ENCODE measurements around the gene USH2A.

USH2A gene

DNA sequence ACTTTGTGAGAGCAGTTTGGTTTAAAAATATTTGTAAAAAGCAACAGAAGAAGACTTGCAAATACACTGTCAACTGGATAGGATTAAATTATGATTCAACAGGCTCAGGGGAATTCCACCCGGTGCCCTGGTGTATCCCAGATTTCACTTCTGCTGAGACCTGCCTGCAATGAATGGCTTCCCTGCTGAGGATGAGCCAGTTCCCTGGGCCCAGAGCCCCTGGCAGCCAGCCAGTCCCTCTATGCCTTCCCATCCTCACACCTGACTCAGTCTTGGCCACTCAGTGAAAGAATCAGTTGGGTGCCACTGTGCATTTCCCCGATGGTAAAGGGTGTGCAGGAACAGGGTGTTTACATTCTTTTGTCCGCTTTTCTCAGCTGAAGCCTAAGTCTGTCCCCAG lies 791.8 kb downstream of the USH2A start:
- H3K4me2 ChIP-seq (ENCODE audit: low read depth, low read length, poor library complexity, severe bottlenecking), result no peak overlapping the region
- H3K79me2 ChIP-seq (ENCODE audit: insufficient read depth, low read length), result no peaks in the 10 kb centered on the region
- H2AFZ ChIP-seq (ENCODE audit: low read depth, low read length, severe bottlenecking), result no peak overlapping the region
- H3K9me2 ChIP-seq (replicated peaks; ENCODE audit: insufficient read depth, low read length), result no peaks in the 10 kb centered on the region
- no peaks in the 10 kb centered on the region for H3K27me3 ChIP-seq (ENCODE audit: low read length)
- no peaks in the 10 kb centered on the region for H3K9me3 ChIP-seq (ENCODE audit: insufficient read depth, low read length)
- H3K9ac ChIP-seq (ENCODE audit: low read length), result no peak overlapping the region
- TF ChIP-seq CTCF (IDR thresholded peaks at IDR 0.05; ENCODE audit: insufficient read depth, low read length, poor library complexity, severe bottlenecking), result no peak
- no peak for TF ChIP-seq EZH2phosphoT487 (conservative IDR thresholded peaks at IDR 0.05; ENCODE audit: low read length)
- H3K4me3 ChIP-seq (ENCODE audit: insufficient read depth, low read length, poor library complexity, severe bottlenecking), result no peak overlapping the region
- no peaks in the 10 kb centered on the region for H3F3A ChIP-seq (ENCODE audit: insufficient read depth)
- H3K36me3 ChIP-seq (ENCODE audit: low read length), result no peaks in the 10 kb centered on the region
- no peak overlapping the region for H3K27ac ChIP-seq (ENCODE audit: low read depth, low read length)
- H4K20me1 ChIP-seq (ENCODE audit: low read depth, low read length), result no peaks in the 10 kb centered on the region

DNA sequence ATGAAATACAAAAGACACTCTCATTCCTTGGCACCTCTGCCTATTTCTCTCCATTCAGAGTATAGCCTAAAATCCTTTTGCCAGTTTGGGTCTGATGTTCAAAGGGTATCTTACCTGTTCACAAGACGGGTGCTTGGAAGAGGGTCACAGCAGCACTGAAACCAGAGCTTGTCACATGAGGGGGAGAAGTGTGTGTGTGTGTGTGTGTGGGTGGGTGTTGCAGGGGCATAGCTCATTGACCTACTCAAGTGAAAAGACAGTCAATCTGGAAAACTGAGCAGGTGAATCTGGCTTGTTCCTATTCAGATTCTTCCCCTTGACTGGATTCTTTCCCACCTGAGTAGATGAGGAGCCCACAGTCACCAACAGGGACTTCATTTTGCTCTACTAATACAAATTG lies 792.2 kb downstream of the USH2A start:
- TF ChIP-seq CTCF (IDR thresholded peaks at IDR 0.05; ENCODE audit: insufficient read depth, low read length, poor library complexity, severe bottlenecking) (no peak), EZH2phosphoT487 (conservative IDR thresholded peaks at IDR 0.05; ENCODE audit: low read length) (no peak)
- Histone ChIP-seq H3K9ac (ENCODE audit: low read length) (no peak overlapping the region), H3K79me2 (ENCODE audit: insufficient read depth, low read length) (no peaks in the 10 kb centered on the region), H2AFZ (ENCODE audit: low read depth, low read length, severe bottlenecking) (no peak overlapping the region), H4K20me1 (ENCODE audit: low read depth, low read length) (no peaks in the 10 kb centered on the region), H3F3A (ENCODE audit: insufficient read depth) (no peaks in the 10 kb centered on the region), H3K4me3 (ENCODE audit: insufficient read depth, low read length, poor library complexity, severe bottlenecking) (no peak overlapping the region), H3K9me2 (replicated peaks; ENCODE audit: insufficient read depth, low read length) (no peaks in the 10 kb centered on the region), H3K9me3 (ENCODE audit: insufficient read depth, low read length) (no peaks in the 10 kb centered on the region), H3K4me2 (ENCODE audit: low read depth, low read length, poor library complexity, severe bottlenecking) (no peak overlapping the region), H3K27me3 (ENCODE audit: low read length) (no peaks in the 10 kb centered on the region), H3K36me3 (ENCODE audit: low read length) (no peaks in the 10 kb centered on the region), H3K27ac (ENCODE audit: low read depth, low read length) (no peak overlapping the region)

GRCh38 chr1:215625949-215626348 lies 797.3 kb downstream of the USH2A start:
- TF ChIP-seq CTCF (IDR thresholded peaks at IDR 0.05; ENCODE audit: insufficient read depth, low read length, poor library complexity, severe bottlenecking), result no peak
- Histone ChIP-seq H4K20me1 (ENCODE audit: low read depth, low read length) (no peaks in the 10 kb centered on the region), H3F3A (ENCODE audit: insufficient read depth) (no peaks in the 10 kb centered on the region)

DNA sequence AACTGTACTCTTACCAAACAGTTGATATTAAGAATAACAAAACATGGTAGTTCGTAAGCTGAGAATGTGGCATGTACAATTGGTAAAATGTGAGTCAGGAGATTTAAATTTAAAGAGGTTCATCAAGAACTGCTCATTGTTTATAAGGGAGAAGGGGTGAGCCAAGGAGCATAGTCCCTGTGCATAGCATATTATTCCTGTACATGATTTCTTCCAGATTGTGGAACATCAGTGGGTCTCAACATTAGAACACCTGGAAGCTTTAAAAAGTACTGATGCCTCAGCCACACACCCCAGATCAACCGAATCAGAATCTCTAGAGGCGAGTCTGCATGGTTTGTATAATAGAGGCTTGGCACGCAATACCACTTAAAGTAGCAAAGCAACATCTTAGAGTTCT lies 800.1 kb downstream of the USH2A start:
- H3F3A ChIP-seq (ENCODE audit: insufficient read depth), result no peaks in the 10 kb centered on the region
- no peaks in the 10 kb centered on the region for H3K9me3 ChIP-seq (ENCODE audit: insufficient read depth, low read length)
- H3K27ac ChIP-seq (ENCODE audit: low read depth, low read length), result no peak overlapping the region
- no peak overlapping the region for H3K9ac ChIP-seq (ENCODE audit: low read length)
- no peak overlapping the region for H2AFZ ChIP-seq (ENCODE audit: low read depth, low read length, severe bottlenecking)
- H3K36me3 ChIP-seq (ENCODE audit: low read length), result no peaks in the 10 kb centered on the region
- no peak overlapping the region for H3K4me2 ChIP-seq (ENCODE audit: low read depth, low read length, poor library complexity, severe bottlenecking)
- no peaks in the 10 kb centered on the region for H3K27me3 ChIP-seq (ENCODE audit: low read length)
- H3K9me2 ChIP-seq (replicated peaks; ENCODE audit: insufficient read depth, low read length), result no peaks in the 10 kb centered on the region
- H3K4me3 ChIP-seq (ENCODE audit: insufficient read depth, low read length, poor library complexity, severe bottlenecking), result no peak overlapping the region
- TF ChIP-seq CTCF (IDR thresholded peaks at IDR 0.05; ENCODE audit: insufficient read depth, low read length, poor library complexity, severe bottlenecking) (no peak), EZH2phosphoT487 (conservative IDR thresholded peaks at IDR 0.05; ENCODE audit: low read length) (no peak)
- no peaks in the 10 kb centered on the region for H3K79me2 ChIP-seq (ENCODE audit: insufficient read depth, low read length)
- H4K20me1 ChIP-seq (ENCODE audit: low read depth, low read length), result no peaks in the 10 kb centered on the region

More at GRCh38 chr1:215625949-215626348, 797.3 kb downstream of the USH2A start:
- Histone ChIP-seq H3K27me3 (ENCODE audit: low read length) (no peaks in the 10 kb centered on the region), H3K36me3 (ENCODE audit: low read length) (no peaks in the 10 kb centered on the region), H2AFZ (ENCODE audit: low read depth, low read length, severe bottlenecking) (no peak overlapping the region), H3K79me2 (ENCODE audit: insufficient read depth, low read length) (no peaks in the 10 kb centered on the region), H3K27ac (ENCODE audit: low read depth, low read length) (no peak overlapping the region), H3K9ac (ENCODE audit: low read length) (no peak overlapping the region), H3K9me2 (replicated peaks; ENCODE audit: insufficient read depth, low read length) (no peaks in the 10 kb centered on the region), H3K4me2 (ENCODE audit: low read depth, low read length, poor library complexity, severe bottlenecking) (no peak overlapping the region), H3K9me3 (ENCODE audit: insufficient read depth, low read length) (no peaks in the 10 kb centered on the region), H3K4me3 (ENCODE audit: insufficient read depth, low read length, poor library complexity, severe bottlenecking) (no peak overlapping the region)

All from SU-DHL-6 (cell line).